ENCODE data around the gene FRAT2.

DNA sequence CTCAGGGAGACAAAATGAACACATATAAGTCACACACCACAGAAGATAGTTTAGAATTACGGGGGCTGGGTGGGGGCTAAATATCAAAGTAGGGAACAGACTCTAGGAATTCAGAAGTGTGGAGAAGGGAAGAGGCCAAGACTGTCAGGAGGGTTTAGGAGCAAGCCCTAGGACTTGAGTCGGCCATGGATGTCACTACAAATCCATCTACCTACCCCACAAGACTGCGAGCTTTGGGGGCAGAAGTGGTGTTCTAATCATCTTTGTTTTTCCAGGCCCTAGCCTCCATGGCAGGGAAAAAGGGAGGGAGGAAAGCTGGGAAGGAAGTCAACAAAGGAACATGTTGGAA lies 36.3 kb downstream of the FRAT2 start:
- TF ChIP-seq CTCF (IDR thresholded peaks at IDR 0.05), result no peak
- TF ChIP-seq POLR2A (IDR thresholded peaks at IDR 0.05), result no peak
